HepG2 (cell line): ENCODE data around the gene PIAS3. TPM values are rescaled to one million over a fixed set of nuclear protein-coding genes. Genes with fewer than 3 reads are reported as not detected.

Experiments
- AHDC1 ChIP-seq: sonication (generic); formaldehyde crosslinking; IDR thresholded peaks from 2 replicates; pipeline ENCODE4 v1.5.1; 2020; ENCODE audit warnings: mild to moderate bottlenecking, missing genetic modification reagents, borderline replicate concordance
- GMEB2 ChIP-seq: IDR thresholded peaks from 2 replicates; pipeline ENCODE4 v1.6.1; 2016; ENCODE audit warnings: missing biosample characterization, missing genetic modification reagents, low read depth
- HES4 ChIP-seq: sonication (generic); formaldehyde crosslinking; IDR thresholded peaks from 2 replicates; pipeline ENCODE4 v1.9.0; 2021; ENCODE audit warnings: mild to moderate bottlenecking, missing genetic modification reagents, borderline replicate concordance
- IKZF4 ChIP-seq: sonication (generic); formaldehyde crosslinking; IDR thresholded peaks from 2 replicates; pipeline ENCODE4 v1.5.1; 2020; ENCODE audit warnings: borderline replicate concordance, mild to moderate bottlenecking, low read depth, missing genetic modification reagents; ENCODE audit errors: not compliant biosample characterization
- PLSCR1 ChIP-seq: sonication (generic); formaldehyde crosslinking; IDR thresholded peaks from 2 replicates; pipeline ENCODE4 v1.5.0; 2020; ENCODE audit warnings: missing genetic modification reagents, mild to moderate bottlenecking, borderline replicate concordance
- PREB ChIP-seq: sonication (generic); formaldehyde crosslinking; IDR thresholded peaks from 2 replicates; pipeline ENCODE4 v1.4.0; 2020; ENCODE audit warnings: missing genetic modification reagents
- RBFOX2 ChIP-seq: fragments of 200-400 bp; formaldehyde crosslinking; IDR thresholded peaks from 2 replicates; pipeline ENCODE4 v1.6.1; 2017; ENCODE audit warnings: low read depth, mild to moderate bottlenecking, low read length
- RXRA ChIP-seq: sonication (generic); formaldehyde crosslinking; IDR thresholded peaks from 2 replicates; pipeline ENCODE4 v1.5.1; 2020; ENCODE audit warnings: missing genetic modification reagents
- SUZ12 ChIP-seq: fragments of 150-350 bp; IDR thresholded peaks from 2 replicates; pipeline ENCODE4 v1.6.1; 2014; ENCODE audit warnings: low read depth, low read length
- ZFP36L1 ChIP-seq: sonication (generic); formaldehyde crosslinking; IDR thresholded peaks from 2 replicates; pipeline ENCODE4 v1.8.0; 2022; ENCODE audit warnings: mild to moderate bottlenecking, missing genetic modification reagents, moderate library complexity
- ZNF280B ChIP-seq: sonication (generic); formaldehyde crosslinking; IDR thresholded peaks from 2 replicates; pipeline ENCODE4 v1.5.0; 2020; ENCODE audit warnings: missing genetic modification reagents, mild to moderate bottlenecking, borderline replicate concordance
- ZNF629 ChIP-seq: sonication (generic); formaldehyde crosslinking; conservative IDR thresholded peaks from 2 replicates; pipeline ENCODE4 v1.5.0; 2020; ENCODE audit warnings: missing genetic modification reagents
- ZNF703 ChIP-seq: sonication (generic); formaldehyde crosslinking; IDR thresholded peaks from 2 replicates; pipeline ENCODE4 v1.5.1; 2020; ENCODE audit warnings: missing genetic modification reagents, mild to moderate bottlenecking, moderate library complexity, borderline replicate concordance
- ZNF766 ChIP-seq: sonication (generic); formaldehyde crosslinking; IDR thresholded peaks from 2 replicates; pipeline ENCODE4 v1.5.0; 2020; ENCODE audit warnings: missing genetic modification reagents, borderline replicate concordance
- polyA plus RNA-seq, 8 experiments: library from polyadenylated mRNA; depleted of rRNA in 3 of 8; stranded (reverse) in 7 of 8; unstranded in 1 of 8; fragments of >200 nt; fragmentation: Illumina TruSeq in 4 of 8; extraction: Trizol in 4 of 8; gene quantifications; 2 replicates each; pipeline versions ENCODE4 v1.2.1 to v1.2.3, GENCODE V29; 2011 to 2016; ENCODE audit warnings: low read depth in 4 of 8, missing spikeins in 1 of 8, mixed read lengths in 1 of 8; ENCODE audit not compliant: insufficient read depth in 1 of 8
- total RNA-seq, 5 experiments: library from RNA; depleted of rRNA; stranded (reverse); fragments of >200 nt; fragmentation: Illumina TruSeq; extraction: Trizol; gene quantifications; 2 replicates each; pipeline ENCODE4 v1.2.3, GENCODE V29; 2016; ENCODE audit warnings: low read depth in 1 of 5

The PIAS3 gene
- total and polyA plus RNA-seq, 2 of the 13 experiments (the other 11 are each of a cell fraction or from before 2014, with no cell fraction given), result 3.7 to 8.0 TPM

- TF ChIP-seq AHDC1, result no peak
- no peak for TF ChIP-seq SUZ12
- TF ChIP-seq ZNF766 (CRISPR knock-in tag), result no peak
- no peak; the same call in 1 of the 2 replicates for TF ChIP-seq ZNF703 (CRISPR knock-in tag)
- no peak for TF ChIP-seq PREB (CRISPR knock-in tag)
- 0 out of 2 replicates have a peak, but pooled peaks have one; percentile 14 for TF ChIP-seq HES4 (CRISPR knock-in tag)
- no peak for TF ChIP-seq IKZF4 (CRISPR knock-in tag)
- TF ChIP-seq ZFP36L1 (CRISPR knock-in tag), result peak; percentile 59; the same call in 1 of the 2 replicates
- no peak for TF ChIP-seq GMEB2 (CRISPR knock-in tag)
- TF ChIP-seq RBFOX2, result peak; percentile 62; the same call in 1 of the 2 replicates
- TF ChIP-seq ZNF280B (CRISPR knock-in tag), result no peak
- TF ChIP-seq RXRA (CRISPR knock-in tag), result peak; percentile 66
- no peak for TF ChIP-seq PLSCR1 (CRISPR knock-in tag)
- TF ChIP-seq ZNF629 (CRISPR knock-in tag), result no peak
Observed at GRCh38 chr1:145858901-145859490, at the start of gene PIAS3 (continued).
